Loucy (cell line): ENCODE results near the gene P2RX1.

Source experiments
- CTCF ChIP-seq: fragments of 200-600 bp; sonication (generic); conservative IDR thresholded peaks from 2 replicates; pipeline ENCODE4 v1.5.1; 2014; ENCODE audit warnings: mild to moderate bottlenecking, antibody characterized with exemption, low read length
- EZH2phosphoT487 ChIP-seq: fragments of 200-600 bp; IDR thresholded peaks from 2 replicates; pipeline ENCODE4 v1.6.1; 2018; ENCODE audit warnings: antibody characterized with exemption, mild to moderate bottlenecking, moderate library complexity, borderline replicate concordance

DNA sequence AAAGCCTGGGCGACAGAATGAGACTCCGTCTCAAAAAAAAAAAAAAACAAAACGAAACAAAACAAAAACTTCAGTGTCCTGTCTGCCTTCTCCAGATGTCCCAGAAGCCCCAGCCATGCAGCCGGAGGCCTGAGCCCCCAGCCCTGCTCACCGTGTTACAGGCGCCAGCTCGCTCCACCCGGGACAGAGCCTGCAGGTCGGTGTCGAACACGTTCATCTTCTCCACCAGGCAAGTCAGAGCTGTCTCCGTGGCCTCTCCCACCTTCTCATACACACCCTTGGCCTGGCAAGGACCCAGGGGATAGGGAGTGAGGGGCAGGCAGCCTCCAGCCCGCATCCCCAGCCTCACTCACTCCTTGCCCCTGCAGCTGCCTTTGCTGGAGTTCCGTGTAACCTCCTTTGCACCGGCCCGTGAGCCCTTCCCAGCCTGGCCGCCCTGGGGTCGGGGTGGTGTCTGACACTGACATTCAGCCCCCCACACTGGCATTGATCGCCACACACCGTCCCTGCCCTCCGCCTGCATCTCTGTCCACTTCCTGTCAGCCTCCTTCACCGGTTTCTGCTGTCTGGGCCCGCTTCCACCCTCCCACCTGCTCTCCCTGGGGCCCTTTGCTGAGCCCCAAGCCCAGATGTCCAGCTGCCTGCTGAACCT, 27.1 kb upstream of the P2RX1 start:
- no peak for TF ChIP-seq CTCF
- no peak for TF ChIP-seq EZH2phosphoT487
